ENCODE data around the gene MYO7B. TPM values are rescaled to one million over a fixed set of nuclear protein-coding genes. Genes with fewer than 3 reads are reported as not detected.
A peak's percentile ranks its signal among the peaks of the same experiment; 100 is the strongest.

The MYO7B gene
- polyA plus RNA-seq (2013, experiment 1 of 2) = not detected
- polyA plus RNA-seq (2013, experiment 2 of 2) = 0.03 TPM

DNA sequence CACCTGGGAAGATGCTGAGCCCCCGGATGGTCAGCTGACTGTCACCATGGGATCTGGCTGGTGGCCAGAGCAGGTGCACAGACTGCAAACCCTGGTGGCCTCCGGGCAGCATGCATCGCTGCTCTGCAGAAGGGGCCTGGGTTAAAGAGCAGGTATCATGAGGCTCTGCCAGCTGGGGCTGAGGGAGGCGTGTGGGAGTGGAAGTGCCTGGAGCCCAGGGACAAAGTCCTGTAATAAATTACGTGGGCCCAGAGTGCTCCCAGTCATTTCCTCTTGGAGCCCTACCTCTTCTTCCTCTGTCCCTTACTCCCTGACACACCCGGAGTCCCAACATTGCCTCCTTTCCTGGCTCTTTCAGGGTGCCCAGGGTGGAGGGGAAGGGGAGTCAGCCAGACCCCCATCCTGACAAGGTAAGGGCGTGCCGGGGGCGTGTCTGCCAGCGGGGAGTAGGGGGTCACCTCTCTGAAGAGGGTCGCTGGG, at the start of gene MYO7B:
Gene MYO7B, plus strand, starts transcription at position 262 of the 480 bp plus-strand sequence. CDS start 24,040 bp downstream, outside the sequence.
- Histone ChIP-seq H2AFZ (ENCODE audit: low read length) (peak within 1 kb of the TSS; percentile 22), H3K9me3 (replicated peaks in 1 of 2; ENCODE audit: control insufficient read depth in 2 of 2, insufficient read depth in 1 of 2, low read depth in 1 of 2, low read length in 2 of 2) (peaks cover 0 to 4% of the 10 kb centered on the region in 2 donors), H3K9ac (ENCODE audit: low read depth, low read length, poor library complexity) (no peak within 1 kb of the TSS), H3K4me1 (ENCODE audit: control insufficient read depth in 2 of 2, insufficient read depth in 1 of 2, low read depth in 1 of 2, low read length in 2 of 2) (peaks cover 0 to 5% of the 10 kb centered on the region in 2 donors), H3K27ac (replicated peaks; ENCODE audit: low read length) (no peak within 1 kb of the TSS), H4K8ac (ENCODE audit: low read depth, low read length) (no peak within 1 kb of the TSS), H3K27me3 (ENCODE audit: control insufficient read depth in 3 of 3, insufficient read depth in 3 of 3, low read depth in 1 of 3, low read length in 3 of 3) (peaks cover 0 to 41% (median 0%) of the 10 kb centered on the region in 3 experiments), H4K91ac (ENCODE audit: low read depth, low read length, poor library complexity) (no peak within 1 kb of the TSS), H2AK5ac (ENCODE audit: low read depth, low read length) (peak within 1 kb of the TSS; percentile 86), H3K4ac (ENCODE audit: low read length) (no peak within 1 kb of the TSS), H3K4me3 (ENCODE audit: low read length in 2 of 2) (no peak within 1 kb of the TSS), H3K14ac (ENCODE audit: low read length) (no peak within 1 kb of the TSS), H3K18ac (ENCODE audit: low read length) (peak within 1 kb of the TSS; percentile 59), H2BK120ac (ENCODE audit: low read depth, low read length) (no peak within 1 kb of the TSS), H3K23ac (ENCODE audit: low read depth, low read length, poor library complexity) (peak within 1 kb of the TSS; percentile 52), H3K4me2 (ENCODE audit: insufficient read depth, low read length, poor library complexity, severe bottlenecking) (no peak within 1 kb of the TSS), H2BK12ac (ENCODE audit: low read length) (no peak within 1 kb of the TSS), H3K79me1 (ENCODE audit: low read depth, low read length) (no peaks in the 10 kb centered on the region), H2BK15ac (ENCODE audit: low read length) (peak within 1 kb of the TSS; percentile 72), H2BK5ac (ENCODE audit: low read length) (peak within 1 kb of the TSS; percentile 29), H3K36me3 (replicated peaks in 1 of 2; ENCODE audit: control insufficient read depth in 2 of 2, insufficient read depth in 2 of 2, low read length in 2 of 2) (no peaks in the 10 kb centered on the region)
- no CpG with 5 or more reads among the region's 11 CpGs for WGBS, 2 donors (ENCODE audit: extremely low coverage in 2 of 2, insufficient read length in 2 of 2, insufficient replicate concordance in 1 of 2)
- DNase-seq (ENCODE audit: low spot score) = no peak

DNA sequence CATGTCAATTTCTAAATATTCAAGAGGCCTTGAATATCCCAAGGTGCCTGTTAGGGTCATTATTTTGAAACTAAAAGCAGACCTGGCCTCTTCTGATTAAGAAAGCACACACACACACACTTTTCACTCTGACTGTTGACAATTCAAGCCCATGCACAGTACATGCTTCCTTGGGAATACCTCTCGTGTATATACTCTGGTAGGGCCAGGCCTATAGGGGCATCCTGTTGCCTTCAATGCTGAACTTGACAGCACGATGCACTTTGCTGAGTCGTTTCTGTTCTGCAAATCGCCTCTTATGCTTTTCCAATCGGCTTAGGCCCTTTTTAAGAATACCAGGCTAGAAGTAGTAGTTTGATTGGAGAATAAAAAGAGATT, 49.8 kb upstream of the MYO7B start:
- H4K8ac ChIP-seq (ENCODE audit: low read depth, low read length) = no peak overlapping the region
- no peak overlapping the region for H2AFZ ChIP-seq (ENCODE audit: low read length)
- H2BK15ac ChIP-seq (ENCODE audit: low read length) = no peak overlapping the region
- H3K4ac ChIP-seq (ENCODE audit: low read length) = no peak overlapping the region
- H3K27me3 ChIP-seq (ENCODE audit: control insufficient read depth in 3 of 3, insufficient read depth in 3 of 3, low read depth in 1 of 3, low read length in 3 of 3) = no peaks in the 10 kb centered on the region
- peaks cover 39 to 99% of the 10 kb centered on the region in 2 donors for H3K36me3 ChIP-seq (replicated peaks in 1 of 2; ENCODE audit: control insufficient read depth in 2 of 2, insufficient read depth in 2 of 2, low read length in 2 of 2)
- H3K9ac ChIP-seq (ENCODE audit: low read depth, low read length, poor library complexity) = no peak overlapping the region
- H4K91ac ChIP-seq (ENCODE audit: low read depth, low read length, poor library complexity) = no peak overlapping the region
- no peak overlapping the region for H3K14ac ChIP-seq (ENCODE audit: low read length)
- H2BK5ac ChIP-seq (ENCODE audit: low read length) = no peak overlapping the region
- H2AK5ac ChIP-seq (ENCODE audit: low read depth, low read length) = no peak overlapping the region
- no peak overlapping the region for H2BK12ac ChIP-seq (ENCODE audit: low read length)
- no peak overlapping the region for H2BK120ac ChIP-seq (ENCODE audit: low read depth, low read length)
- no peak overlapping the region for H3K4me2 ChIP-seq (ENCODE audit: insufficient read depth, low read length, poor library complexity, severe bottlenecking)
- H3K23ac ChIP-seq (ENCODE audit: low read depth, low read length, poor library complexity) = no peak overlapping the region
- H3K4me3 ChIP-seq (ENCODE audit: low read length in 2 of 2) = no peak overlapping the region
- H3K27ac ChIP-seq (replicated peaks; ENCODE audit: low read length) = no peak overlapping the region
- H3K9me3 ChIP-seq (replicated peaks in 1 of 2; ENCODE audit: control insufficient read depth in 2 of 2, insufficient read depth in 1 of 2, low read depth in 1 of 2, low read length in 2 of 2) = peaks cover 3% of the 10 kb centered on the region in 2 donors
- H3K18ac ChIP-seq (ENCODE audit: low read length) = no peak overlapping the region
- H3K4me1 ChIP-seq (ENCODE audit: control insufficient read depth in 2 of 2, insufficient read depth in 1 of 2, low read depth in 1 of 2, low read length in 2 of 2) = peaks cover 7 to 10% of the 10 kb centered on the region in 2 donors
- DNase-seq (ENCODE audit: low spot score) = no peak
- no CpG with 5 or more reads among the region's 5 CpGs for WGBS, 2 donors (ENCODE audit: extremely low coverage in 2 of 2, insufficient read length in 2 of 2, insufficient replicate concordance in 1 of 2)
- peaks cover 3% of the 10 kb centered on the region for H3K79me1 ChIP-seq (ENCODE audit: low read depth, low read length)

DNA sequence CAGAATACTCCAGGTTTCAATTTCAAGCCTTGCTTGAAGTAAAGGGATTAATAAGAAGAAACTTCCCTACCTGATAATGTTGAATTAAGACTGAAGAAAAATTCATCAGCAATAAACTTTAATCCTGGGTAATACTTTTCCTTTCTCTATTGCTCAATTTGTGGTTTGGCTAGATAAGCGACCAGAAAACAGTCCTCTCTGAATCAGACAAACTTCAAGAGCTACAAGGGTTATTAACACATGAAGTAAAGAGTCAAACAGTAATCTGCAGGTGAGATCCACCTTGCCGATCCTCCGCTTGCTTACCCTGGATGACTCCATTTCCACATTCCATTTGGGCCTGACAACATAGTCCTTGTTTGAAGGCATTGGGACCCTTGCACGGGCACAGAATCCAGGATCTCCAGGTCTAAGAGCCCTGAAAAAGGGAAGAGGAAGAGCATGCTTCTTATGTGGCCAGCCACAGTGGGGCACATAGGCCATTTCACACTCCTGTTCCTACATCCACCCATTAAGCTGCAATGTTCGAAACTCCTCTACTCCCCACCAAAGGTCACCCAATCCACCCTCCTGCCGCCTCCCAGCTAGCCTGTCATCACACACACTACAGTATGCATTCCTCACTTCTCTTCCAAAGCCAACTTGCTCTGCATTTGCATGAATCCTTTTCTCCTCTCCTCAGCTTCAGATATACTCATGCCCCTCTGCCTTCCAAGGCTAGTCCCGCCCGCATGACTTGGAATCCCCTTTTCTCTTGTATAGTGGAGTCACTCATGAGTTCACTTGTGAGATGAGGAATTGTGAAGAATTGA, 49.0 kb upstream of the MYO7B start:
- Histone ChIP-seq H4K91ac (ENCODE audit: low read depth, low read length, poor library complexity) (no peak overlapping the region), H2BK15ac (ENCODE audit: low read length) (no peak overlapping the region), H2AK5ac (ENCODE audit: low read depth, low read length) (no peak overlapping the region), H3K9ac (ENCODE audit: low read depth, low read length, poor library complexity) (no peak overlapping the region), H4K8ac (ENCODE audit: low read depth, low read length) (no peak overlapping the region), H3K9me3 (replicated peaks in 1 of 2; ENCODE audit: control insufficient read depth in 2 of 2, insufficient read depth in 1 of 2, low read depth in 1 of 2, low read length in 2 of 2) (peaks cover 3% of the 10 kb centered on the region in 2 donors), H3K18ac (ENCODE audit: low read length) (no peak overlapping the region), H3K4me1 (ENCODE audit: control insufficient read depth in 2 of 2, insufficient read depth in 1 of 2, low read depth in 1 of 2, low read length in 2 of 2) (peaks cover 1 to 2% of the 10 kb centered on the region in 2 donors), H3K27me3 (ENCODE audit: control insufficient read depth in 3 of 3, insufficient read depth in 3 of 3, low read depth in 1 of 3, low read length in 3 of 3) (no peaks in the 10 kb centered on the region), H2AFZ (ENCODE audit: low read length) (no peak overlapping the region), H2BK5ac (ENCODE audit: low read length) (no peak overlapping the region), H3K4ac (ENCODE audit: low read length) (no peak overlapping the region), H3K4me2 (ENCODE audit: insufficient read depth, low read length, poor library complexity, severe bottlenecking) (no peak overlapping the region), H3K14ac (ENCODE audit: low read length) (no peak overlapping the region), H3K79me1 (ENCODE audit: low read depth, low read length) (peaks cover 3% of the 10 kb centered on the region), H3K36me3 (replicated peaks in 1 of 2; ENCODE audit: control insufficient read depth in 2 of 2, insufficient read depth in 2 of 2, low read length in 2 of 2) (peaks cover 39 to 98% of the 10 kb centered on the region in 2 donors), H2BK12ac (ENCODE audit: low read length) (no peak overlapping the region), H3K23ac (ENCODE audit: low read depth, low read length, poor library complexity) (no peak overlapping the region), H2BK120ac (ENCODE audit: low read depth, low read length) (no peak overlapping the region), H3K27ac (replicated peaks; ENCODE audit: low read length) (no peak overlapping the region), H3K4me3 (ENCODE audit: low read length in 2 of 2) (no peak overlapping the region)
- DNase-seq (ENCODE audit: low spot score) = no peak
- WGBS, 2 donors (ENCODE audit: extremely low coverage in 2 of 2, insufficient read length in 2 of 2, insufficient replicate concordance in 1 of 2) = no CpG with 5 or more reads among the region's 8 CpGs

GRCh38 chr2:127490283-127490682, 45.2 kb upstream of the MYO7B start:
- no peak for DNase-seq (ENCODE audit: low spot score)
- no CpG with 5 or more reads among the region's 4 CpGs for WGBS, 2 donors (ENCODE audit: extremely low coverage in 2 of 2, insufficient read length in 2 of 2, insufficient replicate concordance in 1 of 2)

More at GRCh38 chr2:127490283-127490682, 45.2 kb upstream of the MYO7B start:
- Histone ChIP-seq H3K27ac (replicated peaks; ENCODE audit: low read length) (no peak overlapping the region), H2AFZ (ENCODE audit: low read length) (no peak overlapping the region), H2BK120ac (ENCODE audit: low read depth, low read length) (no peak overlapping the region), H3K14ac (ENCODE audit: low read length) (no peak overlapping the region), H3K4me2 (ENCODE audit: insufficient read depth, low read length, poor library complexity, severe bottlenecking) (no peak overlapping the region), H3K23ac (ENCODE audit: low read depth, low read length, poor library complexity) (no peak overlapping the region), H4K91ac (ENCODE audit: low read depth, low read length, poor library complexity) (no peak overlapping the region), H3K4me1 (ENCODE audit: control insufficient read depth in 2 of 2, insufficient read depth in 1 of 2, low read depth in 1 of 2, low read length in 2 of 2) (no peaks in the 10 kb centered on the region), H3K36me3 (replicated peaks in 1 of 2; ENCODE audit: control insufficient read depth in 2 of 2, insufficient read depth in 2 of 2, low read length in 2 of 2) (peaks cover 45 to 99% of the 10 kb centered on the region in 2 donors), H2AK5ac (ENCODE audit: low read depth, low read length) (no peak overlapping the region), H3K9ac (ENCODE audit: low read depth, low read length, poor library complexity) (no peak overlapping the region), H3K4ac (ENCODE audit: low read length) (no peak overlapping the region), H3K27me3 (ENCODE audit: control insufficient read depth in 3 of 3, insufficient read depth in 3 of 3, low read depth in 1 of 3, low read length in 3 of 3) (no peaks in the 10 kb centered on the region), H2BK12ac (ENCODE audit: low read length) (no peak overlapping the region), H3K18ac (ENCODE audit: low read length) (no peak overlapping the region), H3K9me3 (replicated peaks in 1 of 2; ENCODE audit: control insufficient read depth in 2 of 2, insufficient read depth in 1 of 2, low read depth in 1 of 2, low read length in 2 of 2) (no peaks in the 10 kb centered on the region), H2BK15ac (ENCODE audit: low read length) (no peak overlapping the region), H3K79me1 (ENCODE audit: low read depth, low read length) (peaks cover 3% of the 10 kb centered on the region), H4K8ac (ENCODE audit: low read depth, low read length) (no peak overlapping the region), H3K4me3 (ENCODE audit: low read length in 2 of 2) (no peak overlapping the region), H2BK5ac (ENCODE audit: low read length) (no peak overlapping the region)
